ENCODE data around the gene RPGRIP1.

RPGRIP1 gene

GRCh38 chr14:21317398-21317797, 37.5 kb downstream of the RPGRIP1 start:
- Histone ChIP-seq H3K27ac (peak overlapping the region in 8 of 11 experiments; percentile 35 to 87 (median 64); a peak in 16 of 22 replicates), H3K36me3 (no peaks in the 10 kb centered on the region), H3K27me3 (no peaks in the 10 kb centered on the region), H3K9ac (peak overlapping the region in 4 of 11 experiments; percentile 14 to 40 (median 36); a peak in 5 of 22 replicates), H3K9me3 (replicated peaks in 1 of 11) (no peaks in the 10 kb centered on the region), H3K4me1 (peaks cover 20 to 64% (median 44%) of the 10 kb centered on the region in 10 experiments), H3K4me2 (peak overlapping the region in 10 of 11 experiments; percentile 2 to 76 (median 41); a peak in 17 of 22 replicates), H4K20me1 (no peaks in the 10 kb centered on the region), H3K4me3 (no peak overlapping the region)
- TF ChIP-seq Cebpa-rat (IDR thresholded peaks at IDR 0.05) = no peak

DNA sequence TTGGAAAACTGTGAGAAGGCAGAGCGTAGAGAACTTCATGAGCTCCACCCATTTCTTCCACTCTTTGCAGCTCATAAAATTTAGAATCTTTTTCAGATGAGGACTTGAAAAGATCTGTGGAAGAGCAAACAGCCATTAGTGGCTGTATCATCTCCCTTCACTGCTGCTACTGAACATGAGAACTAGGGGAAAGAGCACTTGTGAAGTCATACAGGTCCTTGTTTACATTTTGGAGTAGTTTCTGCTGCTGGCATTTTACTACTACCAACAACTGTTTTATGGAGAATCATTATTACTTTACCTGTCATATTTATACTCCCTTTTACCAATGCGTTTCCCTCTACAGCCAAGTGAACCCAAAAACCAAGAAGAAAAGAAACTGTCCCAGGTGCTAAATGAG, 41.0 kb downstream of the RPGRIP1 start:
- Histone ChIP-seq H4K20me1 (no peaks in the 10 kb centered on the region), H3K4me2 (peak overlapping the region in 10 of 11 experiments; percentile 55 to 87 (median 72); a peak in 15 of 22 replicates), H3K36me3 (no peaks in the 10 kb centered on the region), H3K4me1 (peaks cover 20 to 54% (median 41%) of the 10 kb centered on the region in 10 experiments), H3K4me3 (no peak overlapping the region), H3K9ac (peak overlapping the region in 5 of 11 experiments; percentile 65 to 75 (median 70); a peak in 3 of 22 replicates), H3K27ac (peak overlapping the region in 9 of 11 experiments; percentile 63 to 87 (median 73); a peak in 17 of 22 replicates), H3K27me3 (no peaks in the 10 kb centered on the region), H3K9me3 (replicated peaks in 1 of 11) (no peaks in the 10 kb centered on the region)
- TF ChIP-seq Cebpa-rat (IDR thresholded peaks at IDR 0.05) = no peak

DNA sequence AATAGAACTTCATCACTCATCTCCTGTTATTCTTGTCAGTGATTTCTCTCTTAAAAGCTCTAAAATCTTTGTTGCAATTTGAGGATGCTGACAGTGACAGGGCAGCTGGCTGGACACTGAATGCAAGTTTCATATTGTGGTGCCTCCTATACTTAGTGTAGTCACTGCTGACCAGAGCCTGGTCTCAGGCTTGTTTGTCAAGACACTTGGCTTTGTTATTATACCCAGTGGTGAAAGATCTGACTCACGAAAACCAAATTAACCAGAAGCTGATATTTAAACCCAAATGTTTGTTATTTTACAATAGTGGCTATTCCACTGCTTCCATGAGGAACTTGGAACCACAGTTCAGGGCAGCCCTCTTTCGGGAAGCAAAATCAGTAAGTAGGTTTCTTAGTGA, 42.8 kb downstream of the RPGRIP1 start:
- no peak overlapping the region for H3K4me2 ChIP-seq
- no peak overlapping the region for H3K27ac ChIP-seq
- H3K36me3 ChIP-seq = no peaks in the 10 kb centered on the region
- H3K4me3 ChIP-seq = no peak overlapping the region
- H3K4me1 ChIP-seq = peaks cover 12 to 36% (median 27%) of the 10 kb centered on the region in 10 experiments
- H3K9me3 ChIP-seq (replicated peaks in 1 of 11) = no peaks in the 10 kb centered on the region
- TF ChIP-seq Cebpa-rat (IDR thresholded peaks at IDR 0.05) = no peak
- H4K20me1 ChIP-seq = no peaks in the 10 kb centered on the region
- H3K27me3 ChIP-seq = no peaks in the 10 kb centered on the region
- H3K9ac ChIP-seq = no peak overlapping the region

- peaks cover 0 to 11% (median 6%) of the 10 kb centered on the region in 10 experiments; a peak in 12 of 20 replicates for H3K4me1 ChIP-seq
- H3K27ac ChIP-seq = no peak overlapping the region
- H3K9ac ChIP-seq = no peak overlapping the region
- TF ChIP-seq Cebpa-rat (IDR thresholded peaks at IDR 0.05) = no peak
- H3K4me3 ChIP-seq = no peak overlapping the region
- H3K27me3 ChIP-seq = no peaks in the 10 kb centered on the region
- H3K9me3 ChIP-seq (replicated peaks in 1 of 11) = no peaks in the 10 kb centered on the region
- H4K20me1 ChIP-seq = no peaks in the 10 kb centered on the region
- H3K4me2 ChIP-seq = no peak overlapping the region
- no peaks in the 10 kb centered on the region for H3K36me3 ChIP-seq
Observed at GRCh38 chr14:21326972-21327371, 47.1 kb downstream of the RPGRIP1 start.

All from BLaER1 treated with 17β-estradiol and CSF1 and Interleukin-3, amounts not matched to agents 10 nM and 100 nM (cell line).